Measurements from ENCODE around the gene PRSS1.
"Not testable (repeated sequence)": the region's sequence is repeated elsewhere in the genome, so short reads cannot be mapped to it uniquely, and the experiment has no call there.

The PRSS1 gene

GRCh38 chr7:142760071-142760642 lies 10.9 kb downstream of the PRSS1 start:
- no peak overlapping the region for H3K27ac ChIP-seq (ENCODE audit: low read depth, low read length)
- no peak overlapping the region for H3K4me3 ChIP-seq (ENCODE audit: low read depth, low read length)
- no peaks in the 10 kb centered on the region for H3K36me3 ChIP-seq (ENCODE audit: insufficient read depth, low read length)
- no peak overlapping the region for H2AFZ ChIP-seq (ENCODE audit: low read length, unreplicated experiment)
- H3K4me1 ChIP-seq (ENCODE audit: control insufficient read depth, insufficient read depth, low read length, unreplicated experiment) = no peaks in the 10 kb centered on the region
- peaks cover 64% of the 10 kb centered on the region for H3K27me3 ChIP-seq (ENCODE audit: insufficient read depth, low read length)
- H3K79me2 ChIP-seq (ENCODE audit: control insufficient read depth, insufficient read depth, low read length, unreplicated experiment) = no peaks in the 10 kb centered on the region

GRCh38 chr7:142761606-142762005 lies 12.3 kb downstream of the PRSS1 start:
- H3K4me1 ChIP-seq (ENCODE audit: control insufficient read depth, insufficient read depth, low read length, unreplicated experiment); H3K36me3 ChIP-seq (ENCODE audit: insufficient read depth, low read length); H3K27ac ChIP-seq (ENCODE audit: low read depth, low read length); H3K79me2 ChIP-seq (ENCODE audit: control insufficient read depth, insufficient read depth, low read length, unreplicated experiment); H2AFZ ChIP-seq (ENCODE audit: low read length, unreplicated experiment); H3K4me3 ChIP-seq (ENCODE audit: low read depth, low read length): not testable (repeated sequence)
- H3K27me3 ChIP-seq (ENCODE audit: insufficient read depth, low read length) = peaks cover 60% of the 10 kb centered on the region

GRCh38 chr7:142762104-142762503 lies 12.8 kb downstream of the PRSS1 start:
- no peaks in the 10 kb centered on the region for H3K4me1 ChIP-seq (ENCODE audit: control insufficient read depth, insufficient read depth, low read length, unreplicated experiment)
- H3K36me3 ChIP-seq (ENCODE audit: insufficient read depth, low read length) = no peaks in the 10 kb centered on the region
- peaks cover 64% of the 10 kb centered on the region for H3K27me3 ChIP-seq (ENCODE audit: insufficient read depth, low read length)
- no peaks in the 10 kb centered on the region for H3K79me2 ChIP-seq (ENCODE audit: control insufficient read depth, insufficient read depth, low read length, unreplicated experiment)
- no peak overlapping the region for H2AFZ ChIP-seq (ENCODE audit: low read length, unreplicated experiment)
- no peak overlapping the region for H3K27ac ChIP-seq (ENCODE audit: low read depth, low read length)
- H3K4me3 ChIP-seq (ENCODE audit: low read depth, low read length) = no peak overlapping the region

- Histone ChIP-seq H2AFZ (ENCODE audit: low read length, unreplicated experiment) (no peak overlapping the region), H3K36me3 (ENCODE audit: insufficient read depth, low read length) (no peaks in the 10 kb centered on the region), H3K4me3 (ENCODE audit: low read depth, low read length) (no peak overlapping the region), H3K4me1 (ENCODE audit: control insufficient read depth, insufficient read depth, low read length, unreplicated experiment) (no peaks in the 10 kb centered on the region), H3K79me2 (ENCODE audit: control insufficient read depth, insufficient read depth, low read length, unreplicated experiment) (no peaks in the 10 kb centered on the region), H3K27me3 (ENCODE audit: insufficient read depth, low read length) (peaks cover 57% of the 10 kb centered on the region), H3K27ac (ENCODE audit: low read depth, low read length) (no peak overlapping the region)
Observed at GRCh38 chr7:142767451-142767850, 18.2 kb downstream of the PRSS1 start.

GRCh38 chr7:142767861-142768260 lies 18.6 kb downstream of the PRSS1 start:
- Histone ChIP-seq H3K4me1 (ENCODE audit: control insufficient read depth, insufficient read depth, low read length, unreplicated experiment) (no peaks in the 10 kb centered on the region), H3K79me2 (ENCODE audit: control insufficient read depth, insufficient read depth, low read length, unreplicated experiment) (no peaks in the 10 kb centered on the region), H3K36me3 (ENCODE audit: insufficient read depth, low read length) (no peaks in the 10 kb centered on the region), H3K4me3 (ENCODE audit: low read depth, low read length) (no peak overlapping the region), H2AFZ (ENCODE audit: low read length, unreplicated experiment) (no peak overlapping the region), H3K27ac (ENCODE audit: low read depth, low read length) (no peak overlapping the region), H3K27me3 (ENCODE audit: insufficient read depth, low read length) (peaks cover 56% of the 10 kb centered on the region)

- H3K4me3 ChIP-seq (ENCODE audit: low read depth, low read length); H3K4me1 ChIP-seq (ENCODE audit: control insufficient read depth, insufficient read depth, low read length, unreplicated experiment); H3K79me2 ChIP-seq (ENCODE audit: control insufficient read depth, insufficient read depth, low read length, unreplicated experiment); H2AFZ ChIP-seq (ENCODE audit: low read length, unreplicated experiment); H3K36me3 ChIP-seq (ENCODE audit: insufficient read depth, low read length); H3K27ac ChIP-seq (ENCODE audit: low read depth, low read length): not testable (repeated sequence)
- H3K27me3 ChIP-seq (ENCODE audit: insufficient read depth, low read length) = peaks cover 59% of the 10 kb centered on the region
Observed at GRCh38 chr7:142768885-142769284, 19.6 kb downstream of the PRSS1 start.

GRCh38 chr7:142770661-142771352 lies 21.5 kb downstream of the PRSS1 start, which contains the start of gene PRSS2:
TSS of gene PRSS2 (plus strand) at chr7:142770970. CDS start at chr7:142770983, 13 bp downstream.
- H2AFZ ChIP-seq (ENCODE audit: low read length, unreplicated experiment) = no peak within 1 kb of the TSS
- no peaks in the 10 kb centered on the region for H3K36me3 ChIP-seq (ENCODE audit: insufficient read depth, low read length)
- peaks cover under 1% of the 10 kb centered on the region for H3K4me1 ChIP-seq (ENCODE audit: control insufficient read depth, insufficient read depth, low read length, unreplicated experiment)
- peaks cover 52% of the 10 kb centered on the region for H3K27me3 ChIP-seq (ENCODE audit: insufficient read depth, low read length)
- no peak within 1 kb of the TSS for H3K27ac ChIP-seq (ENCODE audit: low read depth, low read length)
- H3K4me3 ChIP-seq (ENCODE audit: low read depth, low read length) = no peak within 1 kb of the TSS
- H3K79me2 ChIP-seq (ENCODE audit: control insufficient read depth, insufficient read depth, low read length, unreplicated experiment) = no peaks in the 10 kb centered on the region

- Histone ChIP-seq H2AFZ (ENCODE audit: low read length, unreplicated experiment) (no peak overlapping the region), H3K4me3 (ENCODE audit: low read depth, low read length) (no peak overlapping the region), H3K27me3 (ENCODE audit: insufficient read depth, low read length) (peaks cover 52% of the 10 kb centered on the region), H3K79me2 (ENCODE audit: control insufficient read depth, insufficient read depth, low read length, unreplicated experiment) (no peaks in the 10 kb centered on the region), H3K4me1 (ENCODE audit: control insufficient read depth, insufficient read depth, low read length, unreplicated experiment) (peaks cover 6% of the 10 kb centered on the region), H3K36me3 (ENCODE audit: insufficient read depth, low read length) (no peaks in the 10 kb centered on the region), H3K27ac (ENCODE audit: low read depth, low read length) (no peak overlapping the region)
Observed at GRCh38 chr7:142771353-142771723, 22.1 kb downstream of the PRSS1 start.

- Histone ChIP-seq H3K4me1 (ENCODE audit: control insufficient read depth, insufficient read depth, low read length, unreplicated experiment) (peaks cover 9% of the 10 kb centered on the region), H3K79me2 (ENCODE audit: control insufficient read depth, insufficient read depth, low read length, unreplicated experiment) (no peaks in the 10 kb centered on the region), H2AFZ (ENCODE audit: low read length, unreplicated experiment) (no peak overlapping the region), H3K4me3 (ENCODE audit: low read depth, low read length) (no peak overlapping the region), H3K27me3 (ENCODE audit: insufficient read depth, low read length) (peaks cover 47% of the 10 kb centered on the region), H3K36me3 (ENCODE audit: insufficient read depth, low read length) (no peaks in the 10 kb centered on the region), H3K27ac (ENCODE audit: low read depth, low read length) (no peak overlapping the region)
Observed at GRCh38 chr7:142772051-142772450, 22.8 kb downstream of the PRSS1 start.

- H3K27me3 ChIP-seq (ENCODE audit: insufficient read depth, low read length) = peaks cover 44% of the 10 kb centered on the region
Observed at GRCh38 chr7:142772673-142773072, 23.4 kb downstream of the PRSS1 start.

GRCh38 chr7:142773230-142773629 lies 24.0 kb downstream of the PRSS1 start:
- Histone ChIP-seq H3K27me3 (ENCODE audit: insufficient read depth, low read length) (peaks cover 39% of the 10 kb centered on the region), H2AFZ (ENCODE audit: low read length, unreplicated experiment) (no peak overlapping the region), H3K4me1 (ENCODE audit: control insufficient read depth, insufficient read depth, low read length, unreplicated experiment) (peaks cover 9% of the 10 kb centered on the region), H3K36me3 (ENCODE audit: insufficient read depth, low read length) (no peaks in the 10 kb centered on the region), H3K27ac (ENCODE audit: low read depth, low read length) (no peak overlapping the region), H3K79me2 (ENCODE audit: control insufficient read depth, insufficient read depth, low read length, unreplicated experiment) (no peaks in the 10 kb centered on the region), H3K4me3 (ENCODE audit: low read depth, low read length) (no peak overlapping the region)

More at GRCh38 chr7:142772673-142773072, 23.4 kb downstream of the PRSS1 start:
- H2AFZ ChIP-seq (ENCODE audit: low read length, unreplicated experiment) = no peak overlapping the region
- no peak overlapping the region for H3K27ac ChIP-seq (ENCODE audit: low read depth, low read length)
- H3K79me2 ChIP-seq (ENCODE audit: control insufficient read depth, insufficient read depth, low read length, unreplicated experiment) = no peaks in the 10 kb centered on the region
- peaks cover 9% of the 10 kb centered on the region for H3K4me1 ChIP-seq (ENCODE audit: control insufficient read depth, insufficient read depth, low read length, unreplicated experiment)
- H3K36me3 ChIP-seq (ENCODE audit: insufficient read depth, low read length) = no peaks in the 10 kb centered on the region
- H3K4me3 ChIP-seq (ENCODE audit: low read depth, low read length) = no peak overlapping the region

All from ACC112 (cell line).